CD4-positive, alpha-beta T cell treated with Interleukin-1 beta for 1 hour (primary cell): ENCODE measurements around the gene IPCEF1.

Experiments
- DNase-seq, 2 donors: peaks; one replicate each; pipeline ENCODE4 v3.0.0-alpha.2; 2020 to 2022

IPCEF1 gene

DNA sequence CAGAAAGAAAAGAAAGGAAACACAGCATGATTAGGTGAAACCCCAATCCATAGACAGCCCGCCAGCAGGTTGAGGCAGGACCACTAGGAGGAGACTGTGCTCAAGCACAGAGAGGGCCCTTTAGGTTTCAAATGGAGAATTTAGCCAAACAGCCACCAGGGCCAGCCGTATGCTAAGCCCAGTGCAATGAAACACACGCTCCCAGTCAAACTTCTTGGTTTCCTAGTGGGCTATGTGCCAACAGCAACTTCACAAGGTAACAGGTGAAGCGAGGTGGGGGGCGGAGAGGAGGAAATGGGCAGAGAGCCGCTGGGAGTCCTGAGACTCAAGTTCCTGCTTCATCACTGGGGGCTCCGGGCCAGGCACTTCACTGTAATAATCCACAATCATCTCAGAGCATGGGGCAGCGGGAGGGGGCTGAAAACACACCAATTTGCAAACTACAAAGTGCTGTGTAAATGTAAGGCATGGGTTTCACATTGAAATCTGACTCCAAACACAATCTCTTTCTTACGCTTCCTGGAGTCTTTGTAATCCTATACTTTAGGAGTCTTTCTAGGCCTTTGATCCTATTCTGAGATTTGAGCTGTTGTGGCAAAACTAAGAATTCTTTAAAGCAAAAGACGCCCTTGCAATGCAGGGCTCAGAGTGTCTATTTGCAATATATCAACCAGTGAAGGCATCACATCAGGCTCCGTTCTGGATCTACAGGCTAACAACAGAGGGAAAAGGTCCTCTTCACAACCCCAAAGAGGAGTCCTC, 200.3 kb downstream of the IPCEF1 start:
- DNase-seq: peak; percentile 59 to 69

DNA sequence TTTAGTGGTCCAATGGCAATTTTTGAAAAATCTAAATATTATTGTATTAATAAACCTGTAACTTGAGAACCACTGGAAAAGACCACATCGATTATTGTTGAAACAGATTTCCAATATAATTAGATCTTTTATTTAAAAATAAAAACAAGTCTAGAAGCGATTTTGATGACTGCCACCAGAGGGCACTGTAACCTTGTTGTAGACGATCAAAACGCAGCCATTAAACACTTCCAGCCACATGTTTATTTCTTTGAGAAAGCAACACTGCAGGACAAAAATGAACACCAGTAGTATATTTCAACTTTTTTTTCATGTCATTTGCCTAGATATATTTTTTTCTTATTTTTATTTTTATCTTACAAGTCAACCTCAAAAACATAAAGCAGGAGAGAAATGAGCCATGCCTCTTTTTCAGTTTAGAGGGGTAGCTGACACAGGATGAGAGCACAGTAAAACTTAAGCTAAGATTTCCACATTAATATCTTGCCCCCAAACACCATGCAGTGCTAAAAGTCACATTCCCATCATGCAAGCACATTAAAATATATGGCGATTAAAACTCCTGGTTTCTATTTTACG, 202.1 kb downstream of the IPCEF1 start:
- peak; percentile 51 to 72 for DNase-seq

DNA sequence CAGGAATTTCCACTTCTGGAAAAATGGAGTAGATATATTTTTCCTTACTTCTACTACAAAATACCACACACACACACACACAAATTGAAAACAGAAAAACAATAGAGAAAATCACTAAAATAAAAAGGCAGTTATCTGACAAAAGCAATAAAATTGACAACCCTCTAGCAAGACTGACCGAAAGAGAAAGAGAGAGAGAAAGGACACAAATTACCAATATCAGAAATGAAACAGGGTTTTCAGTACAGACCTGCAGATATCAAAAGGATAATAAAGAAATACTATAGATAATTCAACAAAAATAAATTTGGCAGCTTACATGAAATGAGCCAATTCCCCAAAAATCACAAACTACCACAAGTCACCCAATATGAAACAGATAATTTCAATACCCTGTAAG, 212.8 kb downstream of the IPCEF1 start:
- no peak for DNase-seq

GRCh38 chr6:154140743-154141142, 215.9 kb downstream of the IPCEF1 start:
- no peak for DNase-seq

- peak in 1 of 2 donors; percentile 62 for DNase-seq
Measured at GRCh38 chr6:154139892-154140291, 216.7 kb downstream of the IPCEF1 start.

DNA sequence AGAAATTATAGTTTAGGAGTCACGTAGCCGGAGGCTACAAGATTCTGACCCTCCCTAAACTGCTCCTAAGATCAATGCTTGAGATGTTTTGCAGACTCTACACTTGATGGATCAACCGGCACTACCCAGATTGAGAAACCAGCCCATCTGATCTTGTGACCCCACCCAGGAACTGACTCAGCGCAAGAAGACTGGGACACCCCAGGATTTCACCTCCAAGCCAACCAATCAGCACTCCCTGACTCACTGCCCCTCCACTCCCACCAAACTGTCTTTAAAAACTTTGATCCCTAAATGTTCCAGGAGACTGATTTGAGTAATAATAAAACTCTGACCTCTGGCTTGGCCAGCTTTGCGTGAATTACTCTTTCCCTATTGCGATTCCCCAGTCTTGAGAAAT, 217.8 kb downstream of the IPCEF1 start:
- DNase-seq: peak in 1 of 2 donors; percentile 71

DNA sequence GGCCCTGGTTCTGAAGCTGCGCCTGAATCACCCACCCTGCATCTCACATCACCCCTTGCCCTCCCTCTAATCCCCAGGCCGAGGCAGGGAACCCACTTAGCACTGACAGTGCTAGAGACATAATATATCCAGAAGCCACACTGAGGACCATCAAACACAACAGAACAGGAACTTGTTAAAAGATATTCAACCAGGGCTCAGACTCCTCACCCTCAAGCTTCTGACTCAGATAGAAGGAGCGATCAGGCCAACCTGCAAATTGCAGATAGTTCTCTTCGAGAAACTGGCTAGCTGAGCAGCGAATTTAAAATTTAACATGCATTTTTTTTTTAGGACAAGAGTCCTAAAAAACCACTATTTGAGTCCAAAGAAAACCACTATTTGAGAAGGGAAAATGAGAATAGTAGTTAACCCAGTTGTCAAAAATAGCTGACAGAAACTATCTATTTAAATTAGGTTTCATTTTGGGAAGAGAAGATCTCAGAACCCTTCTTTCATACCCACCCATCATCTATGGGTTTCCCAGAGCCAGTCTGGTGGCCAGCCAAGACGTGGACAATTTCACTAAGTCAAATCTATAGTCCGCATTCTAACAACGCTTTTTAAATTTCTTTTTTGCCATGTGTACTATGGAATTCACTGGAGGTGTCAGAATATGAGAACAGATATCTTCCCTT, 222.0 kb downstream of the IPCEF1 start:
- no peak for DNase-seq

- DNase-seq: no peak
Measured at GRCh38 chr6:154127657-154128056, 228.9 kb downstream of the IPCEF1 start.

- DNase-seq: no peak
Measured at GRCh38 chr6:154125421-154125820, 231.2 kb downstream of the IPCEF1 start.

DNA sequence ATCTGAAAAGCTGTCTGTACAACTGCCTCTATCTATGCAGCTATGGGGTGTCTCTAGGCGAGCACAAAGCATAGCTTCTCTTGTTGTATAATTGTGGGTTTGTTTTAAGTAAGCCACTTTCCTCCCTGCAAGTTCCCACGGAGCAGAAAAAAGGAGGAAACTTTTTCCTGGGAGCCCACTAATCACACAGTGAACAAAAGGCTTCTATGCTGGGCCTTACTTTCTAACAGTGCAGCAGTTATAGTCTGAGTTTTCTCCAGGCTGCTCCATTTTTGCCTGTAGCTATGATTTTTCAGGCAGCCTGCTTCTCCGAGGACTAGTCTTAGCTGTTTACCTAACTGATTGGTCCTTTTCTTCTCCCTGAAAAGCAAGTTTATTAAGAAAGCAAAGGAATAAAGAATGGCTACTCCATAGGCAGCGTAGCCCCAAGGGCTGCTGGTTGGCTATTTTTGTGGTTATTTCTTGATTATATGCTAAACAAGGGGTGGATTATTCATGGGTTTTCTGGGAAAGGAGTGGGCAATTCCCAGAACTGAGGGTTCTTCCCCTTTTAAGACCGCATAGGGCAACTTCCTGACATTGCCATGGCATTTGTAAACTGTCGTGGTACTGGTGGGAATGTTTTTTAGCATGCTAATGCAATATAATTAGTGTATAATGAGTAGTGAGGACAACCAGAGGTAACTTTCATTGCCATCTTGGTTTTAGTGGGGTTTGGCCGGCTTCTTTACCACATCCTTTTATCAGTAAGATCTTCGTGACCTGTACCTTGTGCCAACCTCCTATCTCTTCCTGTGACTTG, 233.2 kb downstream of the IPCEF1 start:
- no peak for DNase-seq

DNA sequence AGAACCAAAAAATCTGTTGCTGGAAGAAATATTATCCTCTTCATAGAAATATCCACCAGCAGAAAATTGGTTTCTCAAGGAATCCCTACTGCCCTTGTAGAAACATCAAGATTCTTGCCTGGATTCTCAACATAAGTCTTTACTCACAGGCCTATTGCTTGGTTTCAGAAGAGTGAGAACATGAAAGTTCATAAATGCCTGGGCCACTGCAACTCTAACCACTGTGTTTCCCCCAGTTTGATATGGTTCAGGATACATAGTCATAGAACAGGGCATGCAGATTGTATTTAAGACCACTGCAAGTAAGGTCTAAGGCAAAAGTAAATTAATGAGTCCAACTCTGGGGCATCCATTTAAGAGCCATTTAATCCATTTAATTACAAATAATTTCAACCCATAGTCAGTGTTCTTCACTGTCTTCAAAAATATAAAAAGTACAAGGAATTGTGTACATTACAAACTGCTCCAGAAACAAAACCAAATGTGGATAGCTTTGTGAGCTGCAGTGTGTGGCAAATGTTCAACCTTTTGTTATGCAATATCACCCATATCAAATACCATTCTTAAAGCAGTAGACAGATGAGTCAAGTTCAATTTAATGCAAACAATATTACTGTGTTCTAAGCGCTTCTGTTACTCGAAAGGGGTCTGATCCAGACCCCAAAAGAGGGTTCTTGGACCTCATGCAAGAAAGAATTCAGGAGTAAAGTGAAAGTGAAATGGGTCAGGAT, 234.2 kb downstream of the IPCEF1 start:
- DNase-seq: no peak

- DNase-seq: no peak
Measured at GRCh38 chr6:154117485-154117884, 239.1 kb downstream of the IPCEF1 start.

GRCh38 chr6:154113392-154113791, 243.2 kb downstream of the IPCEF1 start:
- DNase-seq: no peak

DNA sequence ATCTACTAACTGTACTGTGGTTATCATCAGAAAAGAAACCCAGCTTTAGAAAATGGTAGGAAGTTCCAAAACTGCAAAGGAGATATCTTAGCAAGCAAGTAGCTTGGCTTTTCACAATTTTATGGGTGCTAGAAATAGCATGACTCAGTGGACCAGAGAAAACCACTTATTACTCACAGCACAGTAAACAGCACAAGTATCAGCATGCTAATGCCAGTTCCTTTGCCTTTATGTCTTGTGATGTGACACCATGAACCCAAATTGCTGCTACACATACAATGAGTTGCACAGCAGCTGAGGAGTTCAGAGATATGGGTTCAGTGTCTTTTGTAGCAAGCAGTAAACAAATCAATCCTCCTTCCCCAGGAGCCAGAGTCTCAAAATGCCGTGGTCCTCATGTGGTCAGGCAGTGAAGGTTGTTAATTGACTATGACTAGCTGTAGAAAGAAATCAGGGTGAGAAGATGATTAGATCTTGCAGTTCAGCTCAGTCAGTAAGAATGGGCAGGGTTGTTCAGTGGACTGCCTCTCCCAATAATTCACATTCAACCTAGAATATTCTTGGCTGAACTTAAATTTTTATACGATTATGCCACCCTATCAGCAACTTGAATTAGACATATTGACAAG, 244.3 kb downstream of the IPCEF1 start:
- DNase-seq: no peak

- no peak for DNase-seq
Measured at GRCh38 chr6:154111025-154111424, 245.6 kb downstream of the IPCEF1 start.

DNA sequence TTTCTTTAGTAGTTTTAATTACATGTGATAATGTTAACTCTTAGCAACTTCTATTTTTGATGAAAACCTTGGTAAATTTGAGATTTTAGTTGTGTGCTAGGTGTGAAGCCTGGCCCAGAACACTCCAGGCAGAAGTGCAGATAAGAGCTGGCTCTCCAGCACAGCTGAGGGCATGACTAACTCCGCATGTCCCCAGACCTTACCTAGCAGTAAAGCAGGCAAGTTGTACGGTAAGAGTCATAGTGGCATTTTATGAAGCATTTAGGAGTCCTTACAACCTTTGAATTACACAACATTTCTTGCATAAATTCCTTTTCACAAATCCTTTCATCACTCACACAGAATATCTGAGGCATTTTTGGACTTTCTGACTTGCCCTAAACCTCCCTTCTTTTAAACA, 250.4 kb downstream of the IPCEF1 start:
- DNase-seq: no peak
